Large intestine (tissue), 3 donors: ENCODE data around the gene MACROD1. TPM values are rescaled to one million over a fixed set of nuclear protein-coding genes. Genes with fewer than 3 reads are reported as not detected.
A peak's percentile ranks its signal among the peaks of the same experiment; 100 is the strongest.
"Not testable (repeated sequence)": the region's sequence is repeated elsewhere in the genome, so short reads cannot be mapped to it uniquely, and the experiment has no call there.

Source experiments
- DNase-seq, 2 donors: peaks; one replicate each; pipeline versions ENCODE4 v3.0.0 to v3.0.0-alpha.2; 2013
- H3K27ac ChIP-seq: one replicate; pipeline ENCODE4 v1.5.1; 2013; ENCODE audit warnings: low read length
- H3K27me3 ChIP-seq: 2 replicates; pipeline ENCODE4 v1.6.1; 2013; ENCODE audit warnings: low read length; ENCODE audit not compliant: control insufficient read depth, insufficient read depth
- H3K36me3 ChIP-seq: 2 replicates; pipeline ENCODE4 v1.6.1; 2013; ENCODE audit warnings: low read length; ENCODE audit not compliant: control insufficient read depth, insufficient read depth
- H3K4me1 ChIP-seq: one replicate; pipeline ENCODE4 v1.6.1; 2013; ENCODE audit warnings: low read length; ENCODE audit not compliant: control insufficient read depth, insufficient read depth
- H3K4me3 ChIP-seq: one replicate; pipeline ENCODE4 v1.5.1; 2013; ENCODE audit warnings: low read length
- H3K9me3 ChIP-seq: one replicate; pipeline ENCODE4 v1.6.1; 2013; ENCODE audit warnings: mild to moderate bottlenecking, low read depth, low read length, moderate library complexity; ENCODE audit not compliant: control insufficient read depth
- WGBS: methylation state at CpG from one replicate; pipeline ENCODE4 v1.1.5; 2013; ENCODE audit warnings: low lambda C conversion rate; ENCODE audit not compliant: insufficient coverage; 5-methylcytosine and 5-hydroxymethylcytosine counted together
- polyA plus RNA-seq: library from polyadenylated mRNA; unstranded; fragments of 120-200 nt; gene quantifications from one replicate; pipeline ENCODE4 v1.2.1, GENCODE V29; 2013

Gene MACROD1
- polyA plus RNA-seq, 1 donor = 18.2 TPM

- H3K4me3 ChIP-seq = no peak overlapping the region
- H3K4me1 ChIP-seq = no peaks in the 10 kb centered on the region
- no peak overlapping the region for H3K27ac ChIP-seq
- H3K9me3 ChIP-seq = no peaks in the 10 kb centered on the region
- WGBS = 100% methylated on average over 1 of the region's 2 CpGs
- no peaks in the 10 kb centered on the region for H3K27me3 ChIP-seq
- H3K36me3 ChIP-seq = no peaks in the 10 kb centered on the region
- DNase-seq = no peak
These were observed 196.5 kb downstream of the MACROD1 start for GRCh38 chr11:63969461-63969860.

GRCh38 chr11:63966444-63966843 is 199.5 kb downstream of the MACROD1 start:
- Histone ChIP-seq H3K4me1 (peaks cover 4% of the 10 kb centered on the region), H3K4me3 (no peak overlapping the region), H3K27ac (no peak overlapping the region), H3K27me3 (no peaks in the 10 kb centered on the region), H3K36me3 (no peaks in the 10 kb centered on the region), H3K9me3 (no peaks in the 10 kb centered on the region)
- WGBS = no CpG with 5 or more reads among the region's 1 CpG
- peak in 1 of 2 donors; percentile 41 for DNase-seq

GRCh38 chr11:63963895-63964294 is 202.0 kb downstream of the MACROD1 start:
- H3K36me3 ChIP-seq, H3K27ac ChIP-seq, H3K9me3 ChIP-seq, H3K4me3 ChIP-seq, H3K27me3 ChIP-seq, DNase-seq: not testable (repeated sequence)
- peaks cover 16% of the 10 kb centered on the region for H3K4me1 ChIP-seq
- no CpG with 5 or more reads among the region's 4 CpGs for WGBS

GRCh38 chr11:63961608-63962412 is 204.1 kb downstream of the MACROD1 start:
- no peaks in the 10 kb centered on the region for H3K27me3 ChIP-seq
- H3K36me3 ChIP-seq = no peaks in the 10 kb centered on the region
- peaks cover 24% of the 10 kb centered on the region for H3K4me1 ChIP-seq
- H3K27ac ChIP-seq = no peak overlapping the region
- DNase-seq = peak; percentile 25 to 55
- WGBS = no CpG with 5 or more reads among the region's 19 CpGs
- no peaks in the 10 kb centered on the region for H3K9me3 ChIP-seq
- H3K4me3 ChIP-seq = no peak overlapping the region

GRCh38 chr11:63958008-63958407 is 207.9 kb downstream of the MACROD1 start:
- DNase-seq = peak in 1 of 2 donors; percentile 37
- no peak overlapping the region for H3K27ac ChIP-seq
- H3K4me3 ChIP-seq = no peak overlapping the region
- no peaks in the 10 kb centered on the region for H3K27me3 ChIP-seq
- no CpG with 5 or more reads among the region's 5 CpGs for WGBS
- H3K9me3 ChIP-seq = no peaks in the 10 kb centered on the region
- H3K4me1 ChIP-seq = peaks cover 24% of the 10 kb centered on the region
- peaks cover 31% of the 10 kb centered on the region for H3K36me3 ChIP-seq

- H3K4me1 ChIP-seq = no peaks in the 10 kb centered on the region
- H3K27me3 ChIP-seq = no peaks in the 10 kb centered on the region
- H3K9me3 ChIP-seq = no peaks in the 10 kb centered on the region
- DNase-seq = no peak
- WGBS = no CpG with 5 or more reads among the region's 4 CpGs
- H3K4me3 ChIP-seq = no peak overlapping the region
- H3K36me3 ChIP-seq = peaks cover 52% of the 10 kb centered on the region
- H3K27ac ChIP-seq = no peak overlapping the region
These were observed 213.3 kb downstream of the MACROD1 start for GRCh38 chr11:63952570-63952969.

- H3K9me3 ChIP-seq = no peaks in the 10 kb centered on the region
- WGBS = no CpG with 5 or more reads among the region's 20 CpGs
- H3K4me3 ChIP-seq = no peak overlapping the region
- H3K27ac ChIP-seq = no peak overlapping the region
- no peak for DNase-seq
- no peaks in the 10 kb centered on the region for H3K27me3 ChIP-seq
- H3K4me1 ChIP-seq = no peaks in the 10 kb centered on the region
- H3K36me3 ChIP-seq = peaks cover 58% of the 10 kb centered on the region
These were observed 214.0 kb downstream of the MACROD1 start for GRCh38 chr11:63951779-63952536.

Other genes starting within 250 kb of the MACROD1 start
- 6.3 TPM for gene RCOR2, start 248.9 kb downstream of the MACROD1 start, polyA plus RNA-seq
- 22.0 TPM for gene NAA40, start 227.1 kb downstream of the MACROD1 start, polyA plus RNA-seq
- gene COX8A, start 191.5 kb downstream of the MACROD1 start, polyA plus RNA-seq = 331 TPM
- gene OTUB1, start 179.7 kb downstream of the MACROD1 start, polyA plus RNA-seq = 79.5 TPM
- gene FLRT1, start 130.2 kb downstream of the MACROD1 start, polyA plus RNA-seq = 1.9 TPM
- 109 TPM for gene STIP1, start 20.1 kb upstream of the MACROD1 start, polyA plus RNA-seq
- 28.5 TPM for gene FERMT3, start 40.6 kb upstream of the MACROD1 start, polyA plus RNA-seq
- 38.3 TPM for gene TRPT1, start 60.1 kb upstream of the MACROD1 start, polyA plus RNA-seq
- 33.8 TPM for gene NUDT22, start 60.2 kb upstream of the MACROD1 start, polyA plus RNA-seq
- gene DNAJC4, start 64.4 kb upstream of the MACROD1 start, polyA plus RNA-seq = 52.5 TPM
- 105 TPM for gene VEGFB, start 68.5 kb upstream of the MACROD1 start, polyA plus RNA-seq
- 79.3 TPM for gene FKBP2, start 75.0 kb upstream of the MACROD1 start, polyA plus RNA-seq
- gene PPP1R14B, start 80.8 kb upstream of the MACROD1 start, polyA plus RNA-seq = 62.6 TPM
- gene PLCB3, start 85.4 kb upstream of the MACROD1 start, polyA plus RNA-seq = 115 TPM
- 39.6 TPM for gene BAD, start 118.6 kb upstream of the MACROD1 start, polyA plus RNA-seq
- 20.6 TPM for gene GPR137, start 119.7 kb upstream of the MACROD1 start, polyA plus RNA-seq
- 0.09 TPM for gene KCNK4, start 125.2 kb upstream of the MACROD1 start, polyA plus RNA-seq
- gene CATSPERZ, start 134.2 kb upstream of the MACROD1 start, polyA plus RNA-seq = 0.15 TPM
- 83.2 TPM for gene ESRRA, start 139.4 kb upstream of the MACROD1 start, polyA plus RNA-seq
- 167 TPM for gene TRMT112, start 151.4 kb upstream of the MACROD1 start, polyA plus RNA-seq
- 219 TPM for gene PRDX5, start 152.0 kb upstream of the MACROD1 start, polyA plus RNA-seq
- gene CCDC88B, start 174.1 kb upstream of the MACROD1 start, polyA plus RNA-seq = 13.5 TPM
- 25.8 TPM for gene RPS6KA4, start 193.0 kb upstream of the MACROD1 start, polyA plus RNA-seq